DMS79 (cell line): ENCODE results near the gene UBE3A.
"Not testable (repeated sequence)": the region's sequence is repeated elsewhere in the genome, so short reads cannot be mapped to it uniquely, and the experiment has no call there.

Experiments used
- DNase-seq: peaks from one replicate; lab custom pipeline; 2025; lab: John Stamatoyannopoulos, UW

Gene UBE3A

GRCh38 chr15:25437777-25438600 is 835 bp downstream of the UBE3A start:
- DNase-seq: no peak

DNA sequence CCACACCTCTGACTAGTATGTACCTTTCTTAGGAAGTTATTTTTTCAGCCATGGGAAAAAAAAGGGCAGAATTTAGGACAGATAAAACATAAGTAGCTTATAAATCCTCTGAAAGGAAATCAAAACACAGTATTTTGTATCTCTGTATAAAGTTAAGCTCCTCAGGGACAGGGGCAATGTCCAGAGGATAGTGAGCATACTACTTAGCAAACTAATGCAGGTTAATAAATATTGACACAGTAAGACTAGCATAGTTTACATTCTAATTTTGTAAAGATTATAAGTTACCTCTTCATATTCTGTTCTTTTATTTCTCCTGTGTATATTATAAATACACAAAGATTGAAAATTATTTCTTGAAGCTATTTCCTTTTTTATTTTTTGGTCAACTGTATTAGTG is 2.1 kb downstream of the UBE3A start:
- DNase-seq: no peak

- no peak for DNase-seq
Observed at GRCh38 chr15:25435474-25436243, 3.2 kb downstream of the UBE3A start.

GRCh38 chr15:25433118-25433865 is 5.5 kb downstream of the UBE3A start:
- DNase-seq: no peak

DNA sequence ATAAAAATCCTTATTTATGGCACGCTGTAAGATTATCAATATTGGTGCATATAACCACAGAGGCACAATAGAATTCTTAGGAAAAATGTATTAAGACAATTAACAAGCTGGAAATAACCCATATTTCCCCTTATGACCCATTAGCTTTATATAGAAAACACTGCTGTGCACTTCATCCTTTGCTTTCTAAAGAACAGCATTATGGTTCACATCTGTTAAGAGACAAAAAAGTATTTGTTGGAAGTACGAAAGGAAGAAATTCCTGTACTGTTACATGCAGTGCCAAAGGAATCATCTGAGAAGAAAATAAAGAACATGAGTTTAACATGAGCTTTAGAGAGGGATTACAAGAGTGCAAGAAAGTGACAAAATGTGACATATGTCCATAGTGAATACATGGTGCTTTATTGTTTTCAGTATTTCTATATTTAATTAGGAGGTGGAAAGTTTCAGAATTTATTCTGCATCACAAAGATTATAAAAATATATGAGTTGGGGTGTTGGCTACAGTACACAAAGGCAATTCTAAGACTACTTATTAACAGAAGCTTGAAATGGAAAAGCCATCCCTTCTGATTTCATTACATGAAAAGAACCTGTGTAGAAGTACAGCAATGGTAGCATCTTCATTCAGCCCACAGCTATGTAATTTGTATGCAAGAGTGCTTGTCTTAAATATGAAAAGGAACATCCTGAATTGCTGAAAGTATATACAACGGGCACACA is 6.8 kb downstream of the UBE3A start:
- DNase-seq: no peak

DNA sequence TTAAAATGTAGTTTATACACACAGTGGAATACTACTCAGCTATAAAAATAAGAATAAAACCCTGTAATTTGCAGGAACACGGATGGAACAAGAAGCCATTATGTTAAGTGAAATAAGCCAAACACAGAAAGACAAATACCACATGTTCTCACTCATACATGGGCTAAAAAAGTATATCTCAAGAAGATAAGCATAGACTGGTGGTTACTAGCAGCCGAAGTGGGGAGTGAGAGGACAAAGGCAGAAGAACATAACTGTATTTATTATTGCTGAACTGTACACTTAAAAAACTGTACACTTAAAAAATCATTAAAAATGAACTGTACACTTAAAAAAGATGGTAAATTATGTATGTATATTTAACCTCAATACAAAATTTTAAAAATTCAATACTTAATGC is 11.0 kb downstream of the UBE3A start:
- DNase-seq: no peak

DNA sequence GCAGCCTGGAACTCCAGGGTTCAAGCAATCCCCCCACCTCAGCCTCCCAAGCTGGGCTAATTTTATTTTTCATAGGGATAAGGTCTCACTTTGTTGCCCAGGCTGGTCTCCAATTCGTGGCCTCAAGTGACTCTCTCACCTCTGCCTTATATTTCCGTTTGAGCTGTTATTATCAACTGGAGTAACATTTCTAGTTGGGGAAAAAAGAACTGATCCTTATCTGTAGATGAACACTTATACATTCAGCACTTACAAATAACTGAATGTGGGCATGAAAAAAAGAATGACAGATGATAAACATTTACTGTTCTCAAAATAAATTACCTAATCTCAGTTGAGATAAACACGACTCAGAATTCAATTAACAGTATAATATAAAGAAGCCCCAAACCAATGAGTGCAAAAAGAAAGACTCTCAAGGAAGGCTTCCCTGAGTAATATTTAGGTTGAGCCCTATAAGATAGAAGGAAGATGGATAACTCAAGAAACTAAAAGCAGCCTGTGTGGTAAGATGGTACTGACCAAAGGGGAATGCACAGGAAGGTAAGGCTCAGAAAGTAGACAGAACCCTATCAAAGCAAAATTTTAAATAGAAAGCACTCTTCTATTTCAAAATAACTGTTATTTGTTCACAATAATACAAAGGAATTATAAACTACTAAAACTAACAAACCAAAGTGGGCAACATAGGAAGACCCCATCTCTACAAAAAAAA is 11.8 kb downstream of the UBE3A start:
- no peak for DNase-seq

DNA sequence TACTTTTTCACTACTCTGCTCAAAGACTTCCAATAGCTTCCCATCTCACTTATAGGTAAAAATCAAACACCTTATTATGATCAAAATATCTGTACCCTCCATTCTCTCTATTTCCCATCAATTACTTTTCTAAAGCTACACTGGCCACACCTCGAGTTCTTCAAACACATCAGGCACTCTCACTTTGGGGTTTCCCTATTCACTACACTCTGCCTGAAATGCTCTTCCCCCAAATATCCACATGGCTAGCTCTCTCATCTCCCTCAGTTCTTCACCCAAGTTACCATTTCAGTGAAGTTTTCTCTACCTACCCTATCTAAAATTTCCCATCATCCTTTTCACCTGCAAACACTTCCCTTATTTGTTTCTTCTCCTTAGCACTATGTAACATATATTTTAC is 14.8 kb downstream of the UBE3A start:
- DNase-seq: no peak

DNA sequence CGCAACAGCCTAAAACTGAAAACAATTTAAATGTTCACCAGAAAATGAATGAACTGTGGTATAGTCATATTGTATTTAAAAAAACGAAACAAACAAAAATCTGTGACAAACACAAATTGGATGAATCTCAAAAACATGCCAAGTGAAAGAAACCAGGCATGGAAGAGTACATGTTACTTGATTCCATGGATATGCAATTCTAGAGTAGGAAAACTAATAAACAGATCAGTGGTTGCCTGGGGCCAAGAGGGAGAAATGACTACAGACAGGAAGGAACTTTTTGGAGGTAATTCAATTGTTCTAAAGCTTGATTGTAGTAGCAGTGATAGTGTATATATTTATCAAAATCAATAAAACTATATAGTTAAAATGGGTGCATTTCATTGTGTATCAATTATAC is 16.8 kb downstream of the UBE3A start:
- DNase-seq: no peak

DNA sequence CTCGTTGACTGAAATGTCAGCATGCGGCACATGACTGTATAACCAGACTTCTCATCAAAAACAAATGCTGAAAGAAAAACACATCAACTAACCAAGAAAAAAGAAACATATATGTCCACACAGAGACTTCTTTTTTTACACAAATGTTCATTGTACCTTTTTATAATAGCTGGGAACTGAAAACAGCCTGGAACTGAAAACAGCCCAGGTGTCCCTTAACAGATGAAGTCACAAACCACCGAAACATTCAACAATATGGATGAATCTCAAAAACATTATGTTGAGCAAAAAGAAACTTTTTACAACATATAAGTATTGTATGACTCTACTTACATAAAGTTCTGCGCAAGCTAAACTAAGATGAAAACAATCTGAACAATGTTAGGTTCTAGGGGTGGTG is 20.6 kb downstream of the UBE3A start:
- DNase-seq: no peak

GRCh38 chr15:25417604-25418003 is 21.2 kb downstream of the UBE3A start:
- no peak for DNase-seq

DNA sequence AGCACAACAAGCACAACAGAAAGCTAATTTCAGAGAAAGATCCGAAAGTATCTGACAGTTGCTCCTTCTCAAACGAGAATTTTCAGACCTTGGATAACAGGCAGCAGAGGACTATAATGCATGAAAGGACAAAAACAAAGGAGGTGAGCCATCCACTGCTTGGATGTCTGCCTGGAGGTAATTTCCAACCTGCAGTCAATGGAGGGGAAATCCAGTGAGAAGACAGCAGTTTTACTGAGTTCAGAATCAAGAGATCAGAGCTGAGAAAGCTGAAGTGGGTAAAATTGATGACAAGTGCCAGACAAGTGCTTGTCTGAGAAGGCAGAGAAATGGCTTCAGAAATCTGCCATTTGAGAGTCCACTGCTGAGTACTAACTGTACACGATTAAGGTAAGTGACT is 22.1 kb downstream of the UBE3A start:
- peak; percentile 66 for DNase-seq

DNA sequence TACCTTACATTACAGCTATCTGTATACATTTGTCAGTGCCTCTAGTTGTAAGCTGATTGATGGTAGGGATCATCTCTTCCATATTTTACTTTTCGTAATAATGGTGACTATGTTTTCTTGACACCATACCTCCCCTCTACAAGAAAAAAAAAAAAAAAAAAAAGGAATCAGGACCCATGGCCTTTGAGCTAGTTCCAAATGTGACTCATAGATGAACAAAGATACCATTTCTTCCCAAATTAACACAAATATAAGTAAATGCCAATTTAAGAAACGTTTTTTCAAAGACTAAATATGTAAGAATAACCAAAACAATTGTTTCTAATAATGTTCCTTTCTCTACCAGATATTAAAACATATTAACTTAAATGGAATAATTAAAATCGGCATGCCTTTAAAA is 23.1 kb downstream of the UBE3A start:
- DNase-seq: no peak

DNA sequence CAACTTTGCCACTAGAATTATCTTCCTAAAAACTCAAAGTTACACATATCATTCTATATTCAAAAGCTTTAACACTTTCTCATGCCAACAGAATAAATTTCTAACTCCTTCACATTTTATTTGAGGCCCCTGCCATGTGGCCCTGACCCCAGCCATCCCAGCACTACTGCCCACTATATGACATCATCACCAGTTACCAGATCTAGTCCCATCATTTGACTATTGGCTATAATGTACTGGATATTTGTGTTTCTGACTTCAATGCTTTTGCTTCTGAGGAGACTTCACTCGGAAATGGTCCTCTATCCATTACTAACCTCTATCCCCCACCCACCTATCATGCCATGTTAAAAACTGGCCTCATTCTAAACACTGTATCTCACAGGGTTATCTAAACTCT is 23.6 kb downstream of the UBE3A start:
- no peak for DNase-seq

DNA sequence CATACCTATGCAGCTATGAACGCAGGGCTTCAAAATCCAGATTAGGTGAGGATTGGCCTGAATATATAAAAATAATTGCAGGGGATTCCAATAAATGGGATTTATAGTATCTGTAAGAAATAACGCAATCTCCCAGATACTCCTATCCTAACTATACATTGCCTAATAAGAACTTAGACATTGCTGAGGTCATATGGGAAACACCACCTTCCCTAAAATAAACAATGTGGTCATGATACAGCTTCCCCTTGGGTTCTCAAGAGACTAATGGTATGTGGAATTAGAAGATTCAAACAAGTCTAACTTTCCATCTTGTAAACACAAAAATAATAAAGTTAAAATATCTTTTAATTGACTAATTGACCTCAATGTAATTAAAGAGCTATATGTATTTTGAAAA is 28.2 kb downstream of the UBE3A start:
- no peak for DNase-seq

DNA sequence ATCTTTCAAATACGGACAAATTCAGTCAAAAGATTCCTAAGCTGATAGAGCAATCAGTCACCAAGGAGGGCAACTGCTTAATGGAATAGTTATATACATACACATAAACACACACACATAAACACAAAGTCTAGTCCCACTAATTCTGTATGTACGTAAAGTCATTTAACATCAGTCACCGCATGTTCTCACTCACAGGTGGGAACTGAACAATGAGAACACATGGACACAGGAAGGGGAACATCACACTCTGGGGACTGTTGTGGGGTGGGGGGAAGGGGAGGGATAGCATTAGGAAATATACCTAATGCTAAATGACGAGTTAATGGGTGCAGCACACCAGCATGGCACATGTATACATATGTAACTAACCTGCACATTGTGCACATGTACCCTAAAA is 29.1 kb downstream of the UBE3A start:
- not testable (repeated sequence) for DNase-seq

GRCh38 chr15:25408929-25409328 is 29.9 kb downstream of the UBE3A start:
- DNase-seq: no peak

GRCh38 chr15:25408428-25408827 is 30.4 kb downstream of the UBE3A start:
- DNase-seq: no peak

- DNase-seq: no peak
Observed at GRCh38 chr15:25407950-25408349, 30.9 kb downstream of the UBE3A start.

DNA sequence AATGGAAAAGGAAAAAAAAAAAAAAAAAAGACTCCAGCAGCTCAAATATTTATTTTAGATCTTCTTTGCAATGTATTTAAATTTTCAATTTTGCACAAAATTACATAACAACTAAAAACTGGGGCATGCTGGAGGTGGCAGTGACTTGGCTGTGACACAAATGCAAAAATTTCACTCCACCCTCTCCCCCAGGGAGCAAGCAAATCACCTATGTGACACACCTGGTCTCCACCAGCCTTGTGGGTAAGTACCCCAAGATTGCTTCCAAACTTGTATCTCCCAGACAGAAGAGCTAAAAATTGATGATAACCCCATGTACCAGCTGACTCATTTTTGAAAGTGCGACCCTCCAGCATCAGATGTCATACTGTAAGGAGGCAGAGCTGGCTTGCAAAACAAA is 32.0 kb downstream of the UBE3A start:
- DNase-seq: no peak

DNA sequence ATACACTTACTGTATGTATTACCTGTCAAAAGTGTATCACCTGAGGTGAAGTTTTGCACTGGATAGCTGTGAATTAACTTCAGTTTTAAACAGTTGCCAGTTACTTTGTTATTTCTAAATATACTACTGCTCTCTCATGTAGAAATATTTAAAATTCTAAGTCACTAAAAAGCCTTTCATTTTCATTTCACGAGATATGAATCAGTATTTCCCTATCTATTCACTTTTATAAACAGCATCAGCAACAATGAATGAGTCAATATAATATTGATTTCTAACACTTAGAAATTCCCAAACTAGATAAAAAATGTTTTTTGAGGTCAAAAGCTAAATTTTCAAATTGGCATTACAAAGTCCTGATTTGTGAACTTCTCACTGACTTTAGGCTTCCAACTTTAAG is 32.6 kb downstream of the UBE3A start:
- no peak for DNase-seq
